Stimulated activated naive CD8-positive, alpha-beta T cell treated with anti-CD3 and anti-CD28 coated beads, Interleukin-15, Interleukin-2, amounts not matched to agents 100 U/mL and 50 U/mL, for 24 hours (primary cell): ENCODE results near the gene ZNF512B.
"Not testable (repeated sequence)": the region's sequence is repeated elsewhere in the genome, so short reads cannot be mapped to it uniquely, and the experiment has no call there.

Source experiments
- ATAC-seq: fragments of 150-1000 bp; cut with Tn5 transposase; one replicate; pipeline ENCODE4 v1.10.0; 2021
- DNase-seq: peaks from one replicate; pipeline ENCODE4 v3.0.0; 2021

Gene ZNF512B, protein sequence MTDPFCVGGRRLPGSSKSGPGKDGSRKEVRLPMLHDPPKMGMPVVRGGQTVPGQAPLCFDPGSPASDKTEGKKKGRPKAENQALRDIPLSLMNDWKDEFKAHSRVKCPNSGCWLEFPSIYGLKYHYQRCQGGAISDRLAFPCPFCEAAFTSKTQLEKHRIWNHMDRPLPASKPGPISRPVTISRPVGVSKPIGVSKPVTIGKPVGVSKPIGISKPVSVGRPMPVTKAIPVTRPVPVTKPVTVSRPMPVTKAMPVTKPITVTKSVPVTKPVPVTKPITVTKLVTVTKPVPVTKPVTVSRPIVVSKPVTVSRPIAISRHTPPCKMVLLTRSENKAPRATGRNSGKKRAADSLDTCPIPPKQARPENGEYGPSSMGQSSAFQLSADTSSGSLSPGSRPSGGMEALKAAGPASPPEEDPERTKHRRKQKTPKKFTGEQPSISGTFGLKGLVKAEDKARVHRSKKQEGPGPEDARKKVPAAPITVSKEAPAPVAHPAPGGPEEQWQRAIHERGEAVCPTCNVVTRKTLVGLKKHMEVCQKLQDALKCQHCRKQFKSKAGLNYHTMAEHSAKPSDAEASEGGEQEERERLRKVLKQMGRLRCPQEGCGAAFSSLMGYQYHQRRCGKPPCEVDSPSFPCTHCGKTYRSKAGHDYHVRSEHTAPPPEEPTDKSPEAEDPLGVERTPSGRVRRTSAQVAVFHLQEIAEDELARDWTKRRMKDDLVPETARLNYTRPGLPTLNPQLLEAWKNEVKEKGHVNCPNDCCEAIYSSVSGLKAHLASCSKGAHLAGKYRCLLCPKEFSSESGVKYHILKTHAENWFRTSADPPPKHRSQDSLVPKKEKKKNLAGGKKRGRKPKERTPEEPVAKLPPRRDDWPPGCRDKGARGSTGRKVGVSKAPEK

GRCh38 chr20:63969838-63970713 is at the start of gene ZNF512B:
Gene ZNF512B, minus strand, starts transcription at chr20:63969930. Its CDS starts 1,980 bp downstream, at chr20:63967950.
- DNase-seq (peak; percentile 64), ATAC-seq (peak; percentile 16)

DNA sequence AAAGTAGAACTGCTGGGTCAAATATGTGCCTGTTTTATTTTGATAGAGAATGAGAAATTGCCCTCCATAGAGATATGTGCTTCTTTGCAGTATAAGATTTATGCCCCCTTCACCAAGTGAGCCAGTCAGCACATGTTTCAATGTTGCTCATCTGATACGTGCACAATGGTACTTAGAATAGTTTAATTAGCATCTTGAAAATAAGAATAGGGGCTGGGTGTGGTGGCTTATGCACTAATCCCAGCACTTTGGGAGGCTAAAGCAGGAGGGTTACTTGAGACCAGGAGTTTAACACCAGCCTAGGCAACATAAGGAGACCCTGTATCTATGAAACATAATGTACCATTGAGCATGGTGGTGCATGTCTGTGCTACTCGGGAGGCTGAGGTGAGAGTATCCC is 45.9 kb upstream of the ZNF512B start:
- DNase-seq (no peak), ATAC-seq (no peak)

GRCh38 chr20:64012385-64013154 is 42.8 kb upstream of the ZNF512B start:
- ATAC-seq, DNase-seq: not testable (repeated sequence)

GRCh38 chr20:64011366-64011779 is 41.6 kb upstream of the ZNF512B start:
- ATAC-seq (no peak), DNase-seq (no peak)

- DNase-seq, result no peak
- peak; percentile 44 for ATAC-seq
These were observed 41.0 kb upstream of the ZNF512B start for GRCh38 chr20:64010711-64011237.

- ATAC-seq (peak; percentile 44), DNase-seq (no peak)
These were observed 40.2 kb upstream of the ZNF512B start for GRCh38 chr20:64009811-64010387.

GRCh38 chr20:64006902-64007301 is 37.2 kb upstream of the ZNF512B start:
- ATAC-seq, result no peak
- no peak for DNase-seq

DNA sequence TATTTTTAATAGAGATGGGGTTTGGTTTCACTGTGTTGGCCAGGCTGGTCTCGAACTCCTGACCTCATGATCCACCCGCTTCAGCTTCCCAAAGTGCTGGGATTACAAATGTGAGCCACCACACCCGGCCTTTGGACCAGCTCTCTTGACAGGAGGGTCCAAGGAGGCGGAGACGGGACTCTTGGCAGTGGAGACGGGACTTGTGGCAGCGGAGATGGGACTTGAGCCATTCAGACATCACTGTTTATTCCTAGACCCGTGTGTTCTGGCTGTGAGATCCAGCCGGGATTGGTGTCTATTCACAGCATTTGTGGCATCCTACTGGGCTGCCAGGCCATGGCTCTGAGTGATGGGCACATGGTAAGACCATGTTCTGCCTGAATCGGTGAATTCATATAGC is 36.8 kb upstream of the ZNF512B start:
- no peak for DNase-seq
- no peak for ATAC-seq

- no peak for ATAC-seq
- DNase-seq, result no peak
These were observed 35.7 kb upstream of the ZNF512B start for GRCh38 chr20:64005394-64005793.

DNA sequence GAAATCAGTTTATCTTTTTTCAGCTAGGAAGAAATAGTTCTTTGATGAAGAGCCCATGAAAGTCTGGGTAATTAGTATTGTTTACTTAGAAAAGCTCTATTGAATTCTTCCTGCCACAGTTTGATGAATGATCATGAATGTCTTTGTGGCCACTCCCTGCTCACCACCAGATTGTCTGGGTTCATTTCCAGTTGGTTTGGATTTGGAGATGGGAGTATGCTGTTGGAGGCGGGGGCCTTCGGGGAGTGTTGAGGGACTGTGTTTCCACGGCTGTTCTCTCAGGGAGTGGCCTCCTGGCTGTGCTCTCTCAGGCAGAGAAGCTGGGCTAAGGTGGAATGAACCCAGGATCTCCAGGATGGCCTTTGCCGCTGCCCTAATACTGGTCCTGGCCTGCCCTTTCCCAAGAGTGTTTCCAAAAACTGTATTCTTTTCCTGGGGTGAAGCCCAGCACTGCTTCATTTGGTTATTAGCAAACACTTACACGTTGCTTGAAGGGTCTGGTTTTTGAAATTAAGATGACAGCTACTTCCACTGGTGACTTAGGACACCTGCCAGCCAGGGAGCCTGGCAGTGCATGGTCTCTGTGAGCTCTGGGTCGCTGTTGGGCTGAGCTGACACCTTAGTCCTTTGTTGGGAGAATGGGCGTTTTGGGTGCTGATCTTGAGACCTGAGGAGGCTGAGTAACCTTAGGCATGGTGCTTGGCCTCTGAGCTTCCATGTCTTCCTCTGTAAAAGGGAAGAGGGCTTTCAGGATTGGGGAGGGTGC is 34.4 kb upstream of the ZNF512B start:
- DNase-seq (no peak), ATAC-seq (no peak)

DNA sequence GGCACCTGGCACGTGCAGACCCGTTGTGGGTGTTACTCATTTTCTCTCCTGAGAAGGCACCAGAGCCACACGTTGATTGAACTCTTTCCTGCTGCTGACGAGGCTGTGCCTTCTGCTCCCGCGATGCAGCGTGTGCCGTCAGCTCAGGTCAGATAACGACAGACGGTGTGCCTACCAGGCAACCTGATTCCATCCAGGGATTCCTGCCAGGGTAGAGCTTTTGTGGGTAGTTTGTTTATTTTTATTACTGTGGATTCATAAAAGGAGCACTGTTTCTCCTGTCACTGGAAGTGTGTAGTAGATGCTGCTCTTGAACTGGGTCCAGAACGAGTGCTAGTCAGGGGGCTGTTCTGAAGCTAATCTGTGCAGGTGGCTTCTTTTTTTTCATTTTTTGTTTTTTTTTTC is 31.9 kb upstream of the ZNF512B start:
- no peak for DNase-seq
- peak; percentile 49 for ATAC-seq

- DNase-seq (no peak), ATAC-seq (no peak)
These were observed 31.2 kb upstream of the ZNF512B start for GRCh38 chr20:64000906-64001305.

- ATAC-seq (no peak), DNase-seq (no peak)
These were observed 13.2 kb upstream of the ZNF512B start for GRCh38 chr20:63982937-63983336.

- peak; percentile 97 for DNase-seq
- ATAC-seq, result peak; percentile 58
These were observed 11.3 kb upstream of the ZNF512B start, which contains the start of gene PRPF6 for GRCh38 chr20:63980806-63981728. Gene PRPF6, plus strand, starts transcription at chr20:63981132. Its CDS starts 114 bp downstream, at chr20:63981246.

DNA sequence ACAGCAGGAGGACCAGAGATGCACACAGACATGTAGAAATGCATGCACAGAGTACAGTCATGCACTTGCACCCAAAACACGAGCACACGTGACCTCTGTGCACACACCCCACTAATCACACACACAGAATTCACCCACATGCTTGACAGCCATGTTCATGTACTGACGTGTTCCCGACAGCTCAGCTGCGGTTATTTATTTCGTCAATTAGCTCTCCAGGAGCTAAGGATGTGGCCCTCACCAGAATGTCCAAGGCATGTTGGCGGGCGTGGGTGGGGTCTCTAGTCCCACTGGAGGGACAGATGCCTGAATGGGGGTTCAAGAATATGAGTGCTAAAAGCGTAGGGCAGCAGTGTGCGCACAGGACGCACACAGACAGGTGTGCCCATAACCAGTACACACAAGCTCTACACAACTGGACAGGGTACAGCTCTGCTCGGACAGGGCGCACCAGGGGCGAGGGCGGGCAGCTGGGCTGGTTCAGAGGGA is 10.6 kb upstream of the ZNF512B start:
- DNase-seq (peak; percentile 50), ATAC-seq (peak; percentile 14)

GRCh38 chr20:63979557-63980316 is 10.0 kb upstream of the ZNF512B start, which contains the start of gene SAMD10:
Gene SAMD10, minus strand, starts transcription at chr20:63979642. Its CDS starts 175 bp downstream, at chr20:63979467.
- DNase-seq (peak; percentile 94), ATAC-seq (peak; percentile 58)

DNA sequence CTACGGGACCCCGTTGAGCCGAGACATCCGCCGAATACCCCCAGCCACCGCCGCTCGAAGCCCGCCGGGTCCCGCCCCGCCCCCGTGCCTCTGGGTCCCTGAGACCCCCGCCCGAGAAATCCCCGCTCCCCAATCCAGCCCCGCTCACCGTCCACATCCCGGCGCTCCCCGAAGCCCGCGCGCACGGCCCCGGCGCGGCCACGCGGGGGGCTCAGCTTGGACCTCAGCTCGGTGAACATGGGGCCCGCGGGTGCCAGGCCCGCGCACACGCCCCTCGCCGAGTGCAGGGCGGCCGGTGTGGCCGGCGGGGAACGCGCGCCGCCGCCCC is 9.5 kb upstream of the ZNF512B start:
- no peak for DNase-seq
- ATAC-seq, result no peak
